Measurements from ENCODE around the gene RAD54L. TPM values are rescaled to one million over a fixed set of nuclear protein-coding genes. Genes with fewer than 3 reads are reported as not detected.

RAD54L gene
- total RNA-seq, 2 experiments from 2014 or later, result 0.33 to 1.0 TPM

- Mint-ChIP-seq H3K36me3 (ENCODE audit: low read depth) (peaks cover 41% of the 10 kb centered on the region), H3K4me3 (no peak overlapping the region), H3K27me3 (no peaks in the 10 kb centered on the region), H3K27ac (no peak overlapping the region), H3K4me1 (ENCODE audit: low read depth) (peaks cover 14% of the 10 kb centered on the region), H3K9me3 (no peaks in the 10 kb centered on the region)
- Histone ChIP-seq H3K4me1 (ENCODE audit: insufficient read depth, low read length) (peaks cover 11% of the 10 kb centered on the region), H3K27me3 (ENCODE audit: control insufficient read depth in 1 of 2, insufficient read depth in 2 of 2, low read length in 2 of 2) (no peaks in the 10 kb centered on the region), H3K36me3 (ENCODE audit: insufficient read depth, low read length) (peaks cover 15% of the 10 kb centered on the region), H3K9me3 (ENCODE audit: control insufficient read depth in 1 of 2, insufficient read depth in 1 of 2, low read length in 2 of 2) (no peaks in the 10 kb centered on the region), H3K27ac (ENCODE audit: low read depth in 1 of 2, low read length in 2 of 2) (no peak overlapping the region), H3K4me3 (ENCODE audit: low read length) (no peak overlapping the region)
- POLR2A ChIA-PET, result interaction anchor here (1.1 to 1.4 kb wide), 2 partner anchors 13 to 15 kb away, joined by 3 to 4 read pairs; no protein-coding TSS in a partner anchor
- no peak for DNase-seq
- intact Hi-C loops (cut with DNase I, micrococcal nuclease), result no loop called here
- CTCF ChIA-PET, result no interaction called here
- no peak for TF ChIP-seq CTCF (IDR thresholded peaks at IDR 0.05)
- ATAC-seq (ENCODE audit: poor library complexity), result no peak
Observed at GRCh38 chr1:46289976-46290375, 42.4 kb downstream of the RAD54L start.

GRCh38 chr1:46295306-46295705 is 47.7 kb downstream of the RAD54L start:
- Histone ChIP-seq H3K27me3 (ENCODE audit: control insufficient read depth in 1 of 2, insufficient read depth in 2 of 2, low read length in 2 of 2) (no peaks in the 10 kb centered on the region), H3K4me1 (ENCODE audit: insufficient read depth, low read length) (no peaks in the 10 kb centered on the region), H3K36me3 (ENCODE audit: insufficient read depth, low read length) (peaks cover 30% of the 10 kb centered on the region), H3K27ac (ENCODE audit: low read depth in 1 of 2, low read length in 2 of 2) (no peak overlapping the region), H3K4me3 (ENCODE audit: low read length) (no peak overlapping the region), H3K9me3 (ENCODE audit: control insufficient read depth in 1 of 2, insufficient read depth in 1 of 2, low read length in 2 of 2) (no peaks in the 10 kb centered on the region)
- Mint-ChIP-seq H3K27me3 (no peaks in the 10 kb centered on the region), H3K36me3 (ENCODE audit: low read depth) (peaks cover 44% of the 10 kb centered on the region), H3K4me3 (no peak overlapping the region), H3K9me3 (no peaks in the 10 kb centered on the region), H3K4me1 (ENCODE audit: low read depth) (peaks cover 6% of the 10 kb centered on the region), H3K27ac (no peak overlapping the region)
- no peak for TF ChIP-seq CTCF (IDR thresholded peaks at IDR 0.05)
- DNase-seq (no peak), ATAC-seq (ENCODE audit: poor library complexity) (no peak)
- POLR2A ChIA-PET, result interaction anchor here (0.6 to 1.4 kb wide), 2 partner anchors 8 to 132 kb away, joined by 5 to 6 read pairs; no protein-coding TSS in a partner anchor
- intact Hi-C loops (cut with DNase I, micrococcal nuclease), result no loop called here
- CTCF ChIA-PET, result interaction anchor here (1.3 to 1.4 kb wide), 2 partner anchors 12 to 52 kb away, joined by 3 read pairs; no protein-coding TSS in a partner anchor

- H3K27me3 Mint-ChIP-seq, result no peaks in the 10 kb centered on the region
- ChIA-PET POLR2A (interaction anchor here (1.5 kb wide), 1 partner anchor 51 kb away, joined by 3 read pairs; the partner anchor contains the start of gene RAD54L), CTCF (no interaction called here)
- Histone ChIP-seq H3K4me3 (ENCODE audit: low read length) (no peak overlapping the region), H3K36me3 (ENCODE audit: insufficient read depth, low read length) (peaks cover 30% of the 10 kb centered on the region), H3K9me3 (ENCODE audit: control insufficient read depth in 1 of 2, insufficient read depth in 1 of 2, low read length in 2 of 2) (no peaks in the 10 kb centered on the region), H3K27me3 (ENCODE audit: control insufficient read depth in 1 of 2, insufficient read depth in 2 of 2, low read length in 2 of 2) (no peaks in the 10 kb centered on the region), H3K4me1 (ENCODE audit: insufficient read depth, low read length) (peaks cover 21% of the 10 kb centered on the region), H3K27ac (ENCODE audit: low read depth in 1 of 2, low read length in 2 of 2) (no peak overlapping the region)
- H3K4me1 Mint-ChIP-seq (ENCODE audit: low read depth), result peaks cover 32% of the 10 kb centered on the region
- no peak overlapping the region for H3K27ac Mint-ChIP-seq
- H3K36me3 Mint-ChIP-seq (ENCODE audit: low read depth), result peaks cover 46% of the 10 kb centered on the region
- no peak for DNase-seq
- intact Hi-C loops (cut with DNase I, micrococcal nuclease), result no loop called here
- no peak for ATAC-seq (ENCODE audit: poor library complexity)
- H3K9me3 Mint-ChIP-seq, result no peaks in the 10 kb centered on the region
- TF ChIP-seq CTCF (IDR thresholded peaks at IDR 0.05), result no peak
- H3K4me3 Mint-ChIP-seq, result no peak overlapping the region
Observed at GRCh38 chr1:46298387-46298786, 50.8 kb downstream of the RAD54L start.

All from CD4-positive, alpha-beta T cell (primary cell).